NB4 (cell line): Measurements from ENCODE around the gene KDM5B.

Experiments
- POLR2A ChIP-seq: IDR thresholded peaks from 2 replicates; pipeline ENCODE4 v1.6.1; 2011; ENCODE audit warnings: mild to moderate bottlenecking; ENCODE audit not compliant: insufficient read length; ENCODE audit errors: extremely low read depth
- TF ChIP-seq, protein P1 (sequence below): IDR thresholded peaks from one replicate; pipeline ENCODE4 v1.5.1; 2012; ENCODE audit warnings: low read depth, low read length

DNA sequence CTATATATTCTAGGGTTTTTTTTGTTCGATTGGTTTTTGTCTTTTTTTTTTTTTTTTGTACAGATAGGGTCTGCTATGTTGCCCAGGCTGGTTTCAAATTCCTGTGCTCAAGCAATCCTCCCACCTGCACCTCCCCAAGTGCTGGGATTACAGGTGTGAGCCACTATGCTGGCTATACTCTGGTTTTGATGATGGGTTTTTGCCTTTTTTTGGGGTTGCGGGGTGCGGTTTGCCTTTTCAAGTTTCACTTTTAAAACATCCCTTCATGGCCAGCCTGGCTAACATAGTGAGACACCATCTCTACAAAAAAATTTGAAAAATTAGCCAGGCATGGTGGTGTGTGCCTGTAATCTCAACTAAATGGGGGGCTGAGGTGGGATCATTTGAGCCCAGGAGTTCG lies 10.0 kb downstream of the KDM5B start:
- TF ChIP-seq POLR2A, result no peak
- TF ChIP-seq, protein P1, sequence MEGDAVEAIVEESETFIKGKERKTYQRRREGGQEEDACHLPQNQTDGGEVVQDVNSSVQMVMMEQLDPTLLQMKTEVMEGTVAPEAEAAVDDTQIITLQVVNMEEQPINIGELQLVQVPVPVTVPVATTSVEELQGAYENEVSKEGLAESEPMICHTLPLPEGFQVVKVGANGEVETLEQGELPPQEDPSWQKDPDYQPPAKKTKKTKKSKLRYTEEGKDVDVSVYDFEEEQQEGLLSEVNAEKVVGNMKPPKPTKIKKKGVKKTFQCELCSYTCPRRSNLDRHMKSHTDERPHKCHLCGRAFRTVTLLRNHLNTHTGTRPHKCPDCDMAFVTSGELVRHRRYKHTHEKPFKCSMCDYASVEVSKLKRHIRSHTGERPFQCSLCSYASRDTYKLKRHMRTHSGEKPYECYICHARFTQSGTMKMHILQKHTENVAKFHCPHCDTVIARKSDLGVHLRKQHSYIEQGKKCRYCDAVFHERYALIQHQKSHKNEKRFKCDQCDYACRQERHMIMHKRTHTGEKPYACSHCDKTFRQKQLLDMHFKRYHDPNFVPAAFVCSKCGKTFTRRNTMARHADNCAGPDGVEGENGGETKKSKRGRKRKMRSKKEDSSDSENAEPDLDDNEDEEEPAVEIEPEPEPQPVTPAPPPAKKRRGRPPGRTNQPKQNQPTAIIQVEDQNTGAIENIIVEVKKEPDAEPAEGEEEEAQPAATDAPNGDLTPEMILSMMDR, result no peak
